H1 (cell line): Measurements from ENCODE around the gene LGR4. TPM values are rescaled to one million over a fixed set of nuclear protein-coding genes. Genes with fewer than 3 reads are reported as not detected.

Experiments used
- CTCF ChIA-PET: fragments of 300-600 bp; sonication (Branson Sonifier 250); formaldehyde crosslinking; loops from one replicate; lab custom pipeline; 2021; ENCODE audit not compliant: partially characterized antibody; lab: Charles Lee
- POLR2A ChIA-PET: fragments of 300-600 bp; sonication (Branson Sonifier 250); formaldehyde crosslinking; loops from one replicate; lab custom pipeline; 2021; ENCODE audit warnings: inconsistent platforms; ENCODE audit not compliant: partially characterized antibody; lab: Charles Lee
- DNase-seq, 2 experiments: peaks; one replicate each; pipeline versions ENCODE4 v3.0.0 to v3.0.0-alpha.2; 2010 to 2022; ENCODE audit warnings: low spot score in 2 of 2, low read depth in 1 of 2, mixed read lengths in 1 of 2
- FAIRE-seq: peaks from 2 replicates; lab custom pipeline; 2011; peaks lifted over from hg19 to GRCh38; lab: Jason Lieb, UNC
- H2AFZ ChIP-seq: 2 replicates; pipeline ENCODE4 v1.8.1; 2012; ENCODE audit warnings: low read length, inconsistent platforms
- H2AK5ac ChIP-seq: 2 replicates; pipeline ENCODE4 v1.6.1; 2013; ENCODE audit warnings: low read depth, low read length
- H2BK120ac ChIP-seq: replicated peaks from 2 replicates; pipeline ENCODE3; 2013; ENCODE audit warnings: low read depth, low read length, inconsistent platforms
- H2BK12ac ChIP-seq: 2 replicates; pipeline ENCODE4 v1.6.1; 2013; ENCODE audit warnings: low read depth, low read length
- H2BK15ac ChIP-seq: 2 replicates; pipeline ENCODE4 v1.6.1; 2013; ENCODE audit warnings: low read length
- H2BK20ac ChIP-seq: 2 replicates; pipeline ENCODE4 v1.6.1; 2013; ENCODE audit warnings: low read length
- H2BK5ac ChIP-seq: 2 replicates; pipeline ENCODE4 v1.6.1; 2013; ENCODE audit warnings: low read depth, low read length
- H3K14ac ChIP-seq: 2 replicates; pipeline ENCODE4 v1.6.1; 2013; ENCODE audit warnings: inconsistent platforms; ENCODE audit not compliant: insufficient read length
- H3K18ac ChIP-seq: 2 replicates; pipeline ENCODE4 v1.6.1; 2013; ENCODE audit warnings: low read length; ENCODE audit errors: extremely low read depth
- H3K23ac ChIP-seq: 2 replicates; pipeline ENCODE4 v1.6.1; 2013; ENCODE audit warnings: inconsistent platforms; ENCODE audit not compliant: insufficient read length
- H3K23me2 ChIP-seq: 2 replicates; pipeline ENCODE4 v1.6.1; 2013; ENCODE audit warnings: low read depth, low read length
- H3K27ac ChIP-seq: 2 replicates; pipeline ENCODE4 v1.6.1; 2011; ENCODE audit warnings: low read depth, low read length, inconsistent platforms
- H3K27me3 ChIP-seq, 4 experiments: replicated peaks in 1 of 4; 1 replicate in 1 of 4; 2 replicates in 3 of 4; pipeline versions ENCODE4 v1.6.1 to v1.8.1; 2011 to 2013; ENCODE audit warnings: low read length in 3 of 4, mild to moderate bottlenecking in 3 of 4, inconsistent platforms in 2 of 4, mixed read lengths in 2 of 4, moderate library complexity in 1 of 4; ENCODE audit not compliant: control insufficient read depth in 3 of 4, insufficient read depth in 3 of 4; ENCODE audit errors: extremely low read depth in 1 of 4
- H3K36me3 ChIP-seq, 4 experiments: 2 replicates each; pipeline versions ENCODE4 v1.6.1 to v1.8.1; 2011 to 2013; ENCODE audit warnings: mild to moderate bottlenecking in 4 of 4, low read length in 3 of 4, moderate library complexity in 2 of 4, control low read depth in 1 of 4, inconsistent platforms in 1 of 4; ENCODE audit not compliant: insufficient read depth in 4 of 4, control insufficient read depth in 2 of 4
- H3K4ac ChIP-seq: replicated peaks from 2 replicates; pipeline ENCODE3; 2013; ENCODE audit warnings: low read length, low read depth, mixed read lengths, inconsistent platforms; ENCODE audit not compliant: insufficient read length
- H3K4me1 ChIP-seq, 4 experiments: replicated peaks in 1 of 4; 1 replicate in 1 of 4; 2 replicates in 3 of 4; pipeline versions ENCODE4 v1.6.1 to v1.8.1; 2011 to 2013; ENCODE audit warnings: low read length in 3 of 4, inconsistent platforms in 2 of 4, mixed read lengths in 1 of 4; ENCODE audit not compliant: insufficient read depth in 4 of 4, control insufficient read depth in 3 of 4
- H3K4me2 ChIP-seq, 2 experiments: 2 replicates each; pipeline versions ENCODE4 v1.6.1 to v1.8.1; 2011 to 2013; ENCODE audit warnings: low read depth in 2 of 2, low read length in 2 of 2, control low read depth in 1 of 2, inconsistent platforms in 1 of 2, mild to moderate bottlenecking in 1 of 2; ENCODE audit not compliant: insufficient read depth in 1 of 2
- H3K4me3 ChIP-seq, 4 experiments: fragments of 200-600, 300-600 bp in 1 of 4; sonication (generic), shearing (Covaris generic), sonication (Bioruptor Twin) in 1 of 4; 2 replicates each; pipeline versions ENCODE4 v1.5.1 to v1.8.1; 2011 to 2016; ENCODE audit warnings: low read length in 4 of 4, low read depth in 3 of 4, control low read depth in 2 of 4, inconsistent platforms in 2 of 4, mild to moderate bottlenecking in 2 of 4, mixed read lengths in 1 of 4, moderate library complexity in 1 of 4; ENCODE audit not compliant: insufficient read depth in 2 of 4; ENCODE audit errors: extremely low read depth in 1 of 4
- H3K56ac ChIP-seq: replicated peaks from 2 replicates; pipeline ENCODE3; 2013; ENCODE audit warnings: low read depth, mild to moderate bottlenecking, mixed read lengths, low read length, inconsistent platforms; ENCODE audit not compliant: insufficient read length
- H3K79me1 ChIP-seq: 2 replicates; pipeline ENCODE4 v1.6.1; 2013; ENCODE audit warnings: low read depth, low read length, control low read depth
- H3K79me2 ChIP-seq, 2 experiments: 2 replicates each; pipeline versions ENCODE4 v1.6.1 to v1.8.1; 2012 to 2013; ENCODE audit warnings: low read length in 2 of 2, mild to moderate bottlenecking in 2 of 2, inconsistent platforms in 1 of 2; ENCODE audit not compliant: insufficient read depth in 2 of 2, control insufficient read depth in 1 of 2
- H3K9ac ChIP-seq, 4 experiments: replicated peaks in 1 of 4; 1 replicate in 1 of 4; 2 replicates in 3 of 4; pipeline versions ENCODE4 v1.6.1 to v1.8.1; 2011 to 2013; ENCODE audit warnings: low read depth in 3 of 4, low read length in 3 of 4, control low read depth in 2 of 4, mild to moderate bottlenecking in 2 of 4, moderate library complexity in 2 of 4, inconsistent platforms in 1 of 4; ENCODE audit errors: extremely low read depth in 1 of 4
- H3K9me3 ChIP-seq, 2 experiments: 2 replicates each; pipeline versions ENCODE4 v1.6.1 to v1.8.1; 2012 to 2013; ENCODE audit warnings: mild to moderate bottlenecking in 2 of 2, moderate library complexity in 2 of 2, control low read depth in 1 of 2, inconsistent platforms in 1 of 2, low read depth in 1 of 2, low read length in 1 of 2, mixed read lengths in 1 of 2; ENCODE audit not compliant: insufficient read depth in 2 of 2
- H4K20me1 ChIP-seq, 2 experiments: replicated peaks in 1 of 2; 2 replicates each; pipeline versions ENCODE3 to v1.8.1; 2011 to 2013; ENCODE audit warnings: inconsistent platforms in 2 of 2, low read length in 2 of 2, mild to moderate bottlenecking in 1 of 2; ENCODE audit not compliant: insufficient read depth in 2 of 2, control insufficient read depth in 1 of 2
- H4K5ac ChIP-seq: 2 replicates; pipeline ENCODE4 v1.6.1; 2013; ENCODE audit warnings: low read length, low read depth, mixed read lengths, inconsistent platforms; ENCODE audit not compliant: insufficient read length
- H4K8ac ChIP-seq: 2 replicates; pipeline ENCODE4 v1.8.0; 2013; ENCODE audit warnings: mild to moderate bottlenecking, moderate library complexity, low read length, inconsistent platforms; ENCODE audit not compliant: insufficient read depth; ENCODE audit errors: extremely low read depth
- H4K91ac ChIP-seq: replicated peaks from 2 replicates; pipeline ENCODE3; 2013; ENCODE audit warnings: low read length, mixed read lengths, inconsistent platforms; ENCODE audit not compliant: insufficient read length
- ATF2 ChIP-seq: IDR thresholded peaks from 2 replicates; pipeline ENCODE4 v1.6.1; 2012; ENCODE audit warnings: low read length, inconsistent platforms
- BCL11A ChIP-seq, 2 experiments: IDR thresholded peaks; one replicate each; pipeline ENCODE4 v1.6.1; 2011; ENCODE audit warnings: low read depth in 2 of 2, low read length in 2 of 2, mild to moderate bottlenecking in 2 of 2
- CHD2 ChIP-seq: IDR thresholded peaks from 2 replicates; pipeline ENCODE4 v1.6.1; 2012; ENCODE audit warnings: low read length, improper control_type of control experiment
- PHF8 ChIP-seq: fragments of 200-600 bp; sonication (generic); conservative IDR thresholded peaks from 2 replicates; pipeline ENCODE4 v1.7.1; 2012; ENCODE audit warnings: low read depth, mild to moderate bottlenecking, inconsistent platforms, low read length, moderate library complexity
- RAD21 ChIP-seq, 2 experiments: IDR thresholded peaks in 1 of 2; conservative IDR thresholded peaks in 1 of 2; 2 replicates each; pipeline ENCODE4 v1.6.1; 2011; ENCODE audit warnings: low read depth in 2 of 2, low read length in 2 of 2, improper control_type of control experiment in 1 of 2, inconsistent platforms in 1 of 2, mild to moderate bottlenecking in 1 of 2, moderate library complexity in 1 of 2
- RFX5 ChIP-seq: IDR thresholded peaks from 2 replicates; pipeline ENCODE4 v1.6.1; 2011; ENCODE audit warnings: low read depth, low read length, improper control_type of control experiment, borderline replicate concordance
- SP1 ChIP-seq: IDR thresholded peaks from 2 replicates; pipeline ENCODE4 v1.6.1; 2011; ENCODE audit warnings: low read depth, low read length
- SP4 ChIP-seq: IDR thresholded peaks from 2 replicates; pipeline ENCODE4 v1.6.1; 2012; ENCODE audit warnings: low read length, inconsistent platforms
- TAF1 ChIP-seq: IDR thresholded peaks from 2 replicates; pipeline ENCODE4 v1.6.1; 2011; ENCODE audit warnings: mild to moderate bottlenecking, low read depth, low read length
- TAF7 ChIP-seq: optimal IDR thresholded peaks from 2 replicates; pipeline ENCODE3; 2011; ENCODE audit warnings: low read depth, mild to moderate bottlenecking, inconsistent platforms, low read length, moderate library complexity, borderline replicate concordance
- WGBS, 2 experiments: shearing (Covaris generic) in 1 of 2; methylation state at CpG; one replicate each; pipeline versions ENCODE4 v1.1.6 to v1.1.7; 2013 to 2015; ENCODE audit warnings: low lambda C conversion rate in 2 of 2, mixed read lengths in 2 of 2, inconsistent platforms in 1 of 2, low coverage in 1 of 2, missing lambda C conversion rate in 1 of 2; ENCODE audit not compliant: insufficient replicate concordance in 2 of 2, insufficient coverage in 1 of 2, insufficient read length in 1 of 2; ENCODE audit errors: extremely low coverage in 1 of 2, missing lambda C conversion rate in 1 of 2; 5-methylcytosine and 5-hydroxymethylcytosine counted together
- polyA plus RNA-seq, 7 experiments: library from polyadenylated mRNA; depleted of rRNA in 3 of 7; stranded (reverse) in 5 of 7; unstranded in 2 of 7; fragments of >200 nt in 5 of 7; fragments of 200-250 nt in 2 of 7; gene quantifications; 1 replicate in 5 of 7; 2 replicates in 1 of 7; 4 replicates in 1 of 7; pipeline versions ENCODE4 v1.2.1 to v1.2.3, GENCODE V29; 2011 to 2013; ENCODE audit warnings: missing spikeins in 2 of 7, mixed read lengths in 2 of 7
- total RNA-seq: library from RNA; stranded (reverse); fragmentation: NEBNext Ultra II Directional; extraction: Animal tissue kit (Norgen Biotek cat#: 25700); gene quantifications from 2 replicates; pipeline ENCODE4 v1.2.1, GENCODE V29; 2021

Gene LGR4
- total and polyA plus RNA-seq, 2 of the 8 experiments (the other 6 are each of a cell fraction or from before 2014, with no cell fraction given): 26.6 to 61.7 TPM

GRCh38 chr11:27361649-27362431, 110.8 kb downstream of the LGR4 start:
- no peak for DNase-seq
- Histone ChIP-seq H3K4ac (no peak overlapping the region), H2AFZ (no peak overlapping the region), H4K5ac (no peak overlapping the region), H2BK12ac (no peak overlapping the region), H3K27ac (no peak overlapping the region), H3K79me2 (peaks cover 0 to 7% of the 10 kb centered on the region in 2 experiments; a peak in 1 of 4 replicates), H3K23me2 (peaks cover 8% of the 10 kb centered on the region), H2BK20ac (no peak overlapping the region), H3K18ac (no peak overlapping the region), H2BK15ac (no peak overlapping the region), H2BK5ac (no peak overlapping the region), H2AK5ac (no peak overlapping the region), H3K79me1 (no peaks in the 10 kb centered on the region), H4K20me1 (no peaks in the 10 kb centered on the region), H3K4me1 (peaks cover 0 to 9% (median 2%) of the 10 kb centered on the region in 4 experiments; a peak in 3 of 7 replicates), H3K56ac (no peak overlapping the region), H3K23ac (no peak overlapping the region), H3K9me3 (no peaks in the 10 kb centered on the region), H3K9ac (peak overlapping the region in 2 of 4 experiments; percentile 81 to 85; a peak in 3 of 7 replicates), H3K4me2 (peak overlapping the region; percentile 76 to 92), H2BK120ac (no peak overlapping the region), H4K91ac (no peak overlapping the region), H3K36me3 (peaks cover 0 to 4% (median 0%) of the 10 kb centered on the region in 4 experiments; a peak in 2 of 8 replicates), H3K14ac (no peak overlapping the region), H4K8ac (no peak overlapping the region), H3K4me3 (peak overlapping the region in 3 of 4 experiments; percentile 69 to 89 (median 82); a peak in 5 of 8 replicates), H3K27me3 (no peaks in the 10 kb centered on the region)
- 83% methylated on average over 8 of the region's 8 CpGs; no CpG with 5 or more reads in 1 of the 2 experiments for WGBS, 2 experiments
- POLR2A ChIA-PET: interaction anchor here (0.6 to 1.3 kb wide), 2 partner anchors 10 to 73 kb away, joined by 3 to 4 read pairs; no protein-coding TSS in a partner anchor
- CTCF ChIA-PET: interaction anchor here (3.0 kb wide), 1 partner anchor 65 kb away, joined by 11 read pairs; no protein-coding TSS in a partner anchor
- FAIRE-seq: peak; percentile 60
- TF ChIP-seq RFX5 (no peak), SP4 (no peak), CHD2 (no peak), PHF8 (no peak), ATF2 (no peak), BCL11A (IDR thresholded peaks at IDR 0.05; ENCODE audit: low read depth in 2 of 2, low read length in 2 of 2) (no peak), RAD21 (IDR thresholded peaks at IDR 0.05 in 1 of 2, conservative IDR thresholded peaks at IDR 0.05 in 1 of 2; ENCODE audit: low read depth in 2 of 2, low read length in 2 of 2) (no peak), TAF1 (no peak), TAF7 (no peak), SP1 (no peak)
